Mesothelial cell of epicardium (in vitro differentiated cells): Measurements from ENCODE around the gene FNTB. TPM values are rescaled to one million over a fixed set of nuclear protein-coding genes. Genes with fewer than 3 reads are reported as not detected.

Experiments
- DNase-seq, 2 experiments: peaks; one replicate each; pipeline ENCODE4 v3.0.0; 2021; ENCODE audit warnings: low spot score in 2 of 2; ENCODE audit not compliant: unreplicated experiment in 2 of 2
- H3K27ac Mint-ChIP-seq: 2 replicates; pipeline ENCODE4 v1.8.0; 2021; ENCODE audit warnings: mixed read lengths
- H3K27me3 Mint-ChIP-seq: 2 replicates; pipeline ENCODE4 v1.8.0; 2021; ENCODE audit warnings: low read depth, mixed read lengths
- H3K36me3 Mint-ChIP-seq: 2 replicates; pipeline ENCODE4 v1.8.0; 2021; ENCODE audit warnings: mixed read lengths
- H3K4me1 Mint-ChIP-seq: 2 replicates; pipeline ENCODE4 v1.8.0; 2021; ENCODE audit warnings: mixed read lengths
- H3K4me3 Mint-ChIP-seq: 2 replicates; pipeline ENCODE4 v1.8.0; 2021; ENCODE audit warnings: mild to moderate bottlenecking, moderate library complexity, mixed read lengths
- H3K9me3 Mint-ChIP-seq: 2 replicates; pipeline ENCODE4 v1.8.0; 2021; ENCODE audit warnings: mixed read lengths
- total RNA-seq: library from RNA; stranded (reverse); gene quantifications from 3 replicates; pipeline ENCODE4 v1.2.1, GENCODE V29; 2021
- TF ChIP-seq, protein P1 (sequence below): fragments of 200-600 bp; sonication (generic); IDR thresholded peaks from one replicate; pipeline ENCODE4 v1.5.0; 2021; ENCODE audit warnings: antibody characterized with exemption; ENCODE audit not compliant: unreplicated experiment

The FNTB gene
- total RNA-seq, 1 donor from 2014 or later = 45.7 TPM

- no peak overlapping the region for H3K4me3 Mint-ChIP-seq
- peaks cover 22% of the 10 kb centered on the region for H3K36me3 Mint-ChIP-seq
- no peak overlapping the region for H3K27ac Mint-ChIP-seq
- TF ChIP-seq, protein P1, sequence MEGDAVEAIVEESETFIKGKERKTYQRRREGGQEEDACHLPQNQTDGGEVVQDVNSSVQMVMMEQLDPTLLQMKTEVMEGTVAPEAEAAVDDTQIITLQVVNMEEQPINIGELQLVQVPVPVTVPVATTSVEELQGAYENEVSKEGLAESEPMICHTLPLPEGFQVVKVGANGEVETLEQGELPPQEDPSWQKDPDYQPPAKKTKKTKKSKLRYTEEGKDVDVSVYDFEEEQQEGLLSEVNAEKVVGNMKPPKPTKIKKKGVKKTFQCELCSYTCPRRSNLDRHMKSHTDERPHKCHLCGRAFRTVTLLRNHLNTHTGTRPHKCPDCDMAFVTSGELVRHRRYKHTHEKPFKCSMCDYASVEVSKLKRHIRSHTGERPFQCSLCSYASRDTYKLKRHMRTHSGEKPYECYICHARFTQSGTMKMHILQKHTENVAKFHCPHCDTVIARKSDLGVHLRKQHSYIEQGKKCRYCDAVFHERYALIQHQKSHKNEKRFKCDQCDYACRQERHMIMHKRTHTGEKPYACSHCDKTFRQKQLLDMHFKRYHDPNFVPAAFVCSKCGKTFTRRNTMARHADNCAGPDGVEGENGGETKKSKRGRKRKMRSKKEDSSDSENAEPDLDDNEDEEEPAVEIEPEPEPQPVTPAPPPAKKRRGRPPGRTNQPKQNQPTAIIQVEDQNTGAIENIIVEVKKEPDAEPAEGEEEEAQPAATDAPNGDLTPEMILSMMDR = no peak
- peaks cover 20% of the 10 kb centered on the region for H3K4me1 Mint-ChIP-seq
- H3K27me3 Mint-ChIP-seq = no peaks in the 10 kb centered on the region
- DNase-seq = no peak
- no peaks in the 10 kb centered on the region for H3K9me3 Mint-ChIP-seq
Observed at GRCh38 chr14:65073605-65074201, 87.0 kb downstream of the FNTB start.

GRCh38 chr14:65074449-65075150, 87.9 kb downstream of the FNTB start:
- peaks cover 20% of the 10 kb centered on the region for H3K4me1 Mint-ChIP-seq
- no peaks in the 10 kb centered on the region for H3K27me3 Mint-ChIP-seq
- peaks cover 28% of the 10 kb centered on the region for H3K36me3 Mint-ChIP-seq
- no peak for DNase-seq
- TF ChIP-seq, protein P1 = no peak
- no peaks in the 10 kb centered on the region for H3K9me3 Mint-ChIP-seq
- no peak overlapping the region for H3K4me3 Mint-ChIP-seq
- H3K27ac Mint-ChIP-seq = no peak overlapping the region

GRCh38 chr14:65075628-65076325, 89.1 kb downstream of the FNTB start:
- Mint-ChIP-seq H3K27me3 (no peaks in the 10 kb centered on the region), H3K27ac (no peak overlapping the region), H3K36me3 (peaks cover 31% of the 10 kb centered on the region), H3K4me1 (peaks cover 11% of the 10 kb centered on the region), H3K9me3 (no peaks in the 10 kb centered on the region), H3K4me3 (no peak overlapping the region)
- DNase-seq = no peak
- TF ChIP-seq, protein P1 = no peak

GRCh38 chr14:65077318-65077717, 90.6 kb downstream of the FNTB start:
- DNase-seq = no peak
- no peaks in the 10 kb centered on the region for H3K9me3 Mint-ChIP-seq

DNA sequence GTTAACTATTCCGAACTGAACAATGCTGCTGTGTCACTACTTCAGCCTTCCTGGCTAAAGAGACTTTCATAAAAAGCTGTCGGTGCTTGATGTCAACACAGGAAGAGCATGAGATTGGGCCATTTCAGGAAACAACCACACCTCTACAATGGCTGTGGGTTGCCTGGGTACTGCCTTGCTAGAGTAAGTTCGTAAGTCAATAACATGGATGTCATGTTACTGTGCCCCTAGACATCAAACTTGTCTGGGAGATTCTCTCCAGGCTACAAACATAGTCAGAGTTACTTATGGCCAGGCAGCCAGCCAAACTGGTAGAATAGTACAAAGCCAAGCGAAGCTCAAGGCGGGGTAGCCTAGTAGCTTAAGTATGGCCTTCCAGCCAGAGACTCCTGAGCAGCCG, 92.5 kb downstream of the FNTB start:
- Mint-ChIP-seq H3K4me3 (no peak overlapping the region), H3K4me1 (no peaks in the 10 kb centered on the region), H3K27me3 (no peaks in the 10 kb centered on the region), H3K36me3 (peaks cover 44% of the 10 kb centered on the region), H3K9me3 (no peaks in the 10 kb centered on the region), H3K27ac (no peak overlapping the region)
- DNase-seq = no peak
- TF ChIP-seq, protein P1 = no peak

More at GRCh38 chr14:65077318-65077717, 90.6 kb downstream of the FNTB start:
- H3K27ac Mint-ChIP-seq = no peak overlapping the region
- H3K4me3 Mint-ChIP-seq = no peak overlapping the region
- peaks cover 39% of the 10 kb centered on the region for H3K36me3 Mint-ChIP-seq
- peaks cover 3% of the 10 kb centered on the region for H3K4me1 Mint-ChIP-seq
- TF ChIP-seq, protein P1 = no peak
- no peaks in the 10 kb centered on the region for H3K27me3 Mint-ChIP-seq
